ENCODE results near the gene CCT2.
A peak's percentile ranks its signal among the peaks of the same experiment; 100 is the strongest.
"Not testable (repeated sequence)": the region's sequence is repeated elsewhere in the genome, so short reads cannot be mapped to it uniquely, and the experiment has no call there.

The CCT2 gene

GRCh38 chr12:69589082-69589481 is 3.8 kb downstream of the CCT2 start:
- no peak for DNase-seq (ENCODE audit: low read depth)

- no peak for DNase-seq (ENCODE audit: low read depth)
These were observed 10.4 kb downstream of the CCT2 start for GRCh38 chr12:69595689-69596088.

- DNase-seq (ENCODE audit: low read depth), result no peak
These were observed 13.0 kb downstream of the CCT2 start for GRCh38 chr12:69598174-69598753.

- DNase-seq (ENCODE audit: low read depth), result no peak
These were observed 15.5 kb downstream of the CCT2 start for GRCh38 chr12:69600804-69601203.

- DNase-seq (ENCODE audit: low read depth), result no peak
These were observed 16.9 kb downstream of the CCT2 start for GRCh38 chr12:69601962-69602685.

GRCh38 chr12:69602954-69603353 is 17.7 kb downstream of the CCT2 start:
- no peak for DNase-seq (ENCODE audit: low read depth)

GRCh38 chr12:69603556-69603955 is 18.3 kb downstream of the CCT2 start:
- not testable (repeated sequence) for DNase-seq (ENCODE audit: low read depth)

GRCh38 chr12:69604275-69604674 is 19.0 kb downstream of the CCT2 start:
- not testable (repeated sequence) for DNase-seq (ENCODE audit: low read depth)

- DNase-seq (ENCODE audit: low read depth), result no peak
These were observed 22.9 kb downstream of the CCT2 start for GRCh38 chr12:69608114-69608513.

- DNase-seq (ENCODE audit: low read depth), result no peak
These were observed 24.9 kb downstream of the CCT2 start for GRCh38 chr12:69610126-69610525.

- no peak for DNase-seq (ENCODE audit: low read depth)
These were observed 25.5 kb downstream of the CCT2 start, which contains the start of gene LRRC10 for GRCh38 chr12:69610729-69611128. Gene LRRC10, minus strand, starts transcription at chr12:69610907. Its CDS starts 69 bp downstream, at chr12:69610838.

- no peak for DNase-seq (ENCODE audit: low read depth)
These were observed 28.1 kb downstream of the CCT2 start for GRCh38 chr12:69613351-69613750.

- no peak for DNase-seq (ENCODE audit: low read depth)
These were observed 30.8 kb downstream of the CCT2 start for GRCh38 chr12:69616025-69616424.

GRCh38 chr12:69619050-69619449 is 33.8 kb downstream of the CCT2 start:
- no peak for DNase-seq (ENCODE audit: low read depth)

- DNase-seq (ENCODE audit: low read depth), result no peak
These were observed 34.8 kb downstream of the CCT2 start for GRCh38 chr12:69620077-69620476.

- no peak for DNase-seq (ENCODE audit: low read depth)
These were observed 35.7 kb downstream of the CCT2 start for GRCh38 chr12:69620921-69621320.

- DNase-seq (ENCODE audit: low read depth), result no peak
These were observed 36.3 kb downstream of the CCT2 start for GRCh38 chr12:69621551-69621950.

- DNase-seq (ENCODE audit: low read depth), result no peak
These were observed 38.7 kb downstream of the CCT2 start for GRCh38 chr12:69623970-69624369.

GRCh38 chr12:69627501-69627900 is 42.2 kb downstream of the CCT2 start:
- no peak for DNase-seq (ENCODE audit: low read depth)

GRCh38 chr12:69630191-69630590 is 44.9 kb downstream of the CCT2 start:
- no peak for DNase-seq (ENCODE audit: low read depth)

- no peak for DNase-seq (ENCODE audit: low read depth)
These were observed 47.8 kb downstream of the CCT2 start for GRCh38 chr12:69633061-69633460.

- DNase-seq (ENCODE audit: low read depth), result peak; percentile 26
These were observed 54.2 kb downstream of the CCT2 start for GRCh38 chr12:69639400-69640016.

GRCh38 chr12:69641546-69641945 is 56.3 kb downstream of the CCT2 start:
- DNase-seq (ENCODE audit: low read depth), result no peak

Data from activated T-helper 1 cell treated with Interleukin-2 at 50 U/mL for 16 hours (primary cell).